AG09319 (cell line): ENCODE measurements around the gene ZSWIM6.

Experiments
- DNase-seq: peaks from one replicate; pipeline ENCODE4 v3.0.0-alpha.2; 2010; ENCODE audit warnings: low read depth; ENCODE audit errors: extremely low read depth
- CTCF ChIP-seq: IDR thresholded peaks from 2 replicates; pipeline ENCODE4 v1.5.1; 2011; ENCODE audit warnings: low read depth, mild to moderate bottlenecking, inconsistent platforms, low read length, moderate library complexity

The ZSWIM6 gene

GRCh38 chr5:61313960-61314681 is 17.9 kb upstream of the ZSWIM6 start:
- TF ChIP-seq CTCF, result no peak
- DNase-seq, result no peak

- no peak for DNase-seq
- TF ChIP-seq CTCF, result no peak
Measured at GRCh38 chr5:61318376-61318775, 13.7 kb upstream of the ZSWIM6 start.

- DNase-seq, result no peak
Measured at GRCh38 chr5:61319388-61320146, 12.5 kb upstream of the ZSWIM6 start.

GRCh38 chr5:61320860-61321259 is 11.2 kb upstream of the ZSWIM6 start:
- TF ChIP-seq CTCF, result no peak
- DNase-seq, result no peak

More at GRCh38 chr5:61319388-61320146, 12.5 kb upstream of the ZSWIM6 start:
- no peak for TF ChIP-seq CTCF

- no peak for DNase-seq
- no peak for TF ChIP-seq CTCF
Measured at GRCh38 chr5:61321669-61322068, 10.4 kb upstream of the ZSWIM6 start.

- no peak for DNase-seq
Measured at GRCh38 chr5:61322738-61323725, 9.0 kb upstream of the ZSWIM6 start.

More at GRCh38 chr5:61322738-61323725, 9.0 kb upstream of the ZSWIM6 start:
- TF ChIP-seq CTCF, result no peak
